HCEC 1CT (cell line): Measurements from ENCODE around the gene ST6GALNAC3.
"Not testable (repeated sequence)": the region's sequence is repeated elsewhere in the genome, so short reads cannot be mapped to it uniquely, and the experiment has no call there.

Source experiments
- DNase-seq: peaks from one replicate; pipeline ENCODE4 v3.0.0-alpha.2; 2017

The ST6GALNAC3 gene

GRCh38 chr1:76074321-76075187, at the start of gene ST6GALNAC3:
TSS of gene ST6GALNAC3 (plus strand) at chr1:76074746.
- peak; percentile 75 for DNase-seq

GRCh38 chr1:76027341-76027740, 47.2 kb upstream of the ST6GALNAC3 start:
- DNase-seq = no peak

GRCh38 chr1:76029331-76029730, 45.2 kb upstream of the ST6GALNAC3 start:
- DNase-seq = no peak

GRCh38 chr1:76031496-76031895, 43.0 kb upstream of the ST6GALNAC3 start:
- DNase-seq = no peak

GRCh38 chr1:76033800-76034475, 40.6 kb upstream of the ST6GALNAC3 start:
- DNase-seq = no peak

- peak; percentile 44 for DNase-seq
These were observed 39.5 kb upstream of the ST6GALNAC3 start for GRCh38 chr1:76035053-76035452.

GRCh38 chr1:76037324-76037723, 37.2 kb upstream of the ST6GALNAC3 start:
- no peak for DNase-seq

GRCh38 chr1:76038287-76039004, 36.1 kb upstream of the ST6GALNAC3 start:
- DNase-seq = peak; percentile 27

- DNase-seq = no peak
These were observed 28.4 kb upstream of the ST6GALNAC3 start for GRCh38 chr1:76046149-76046548.

GRCh38 chr1:76048219-76048618, 26.3 kb upstream of the ST6GALNAC3 start:
- no peak for DNase-seq

- no peak for DNase-seq
These were observed 25.6 kb upstream of the ST6GALNAC3 start for GRCh38 chr1:76048926-76049325.

GRCh38 chr1:76049498-76049897, 25.0 kb upstream of the ST6GALNAC3 start:
- DNase-seq = no peak

GRCh38 chr1:76050073-76050472, 24.5 kb upstream of the ST6GALNAC3 start:
- DNase-seq = not testable (repeated sequence)

- no peak for DNase-seq
These were observed 21.5 kb upstream of the ST6GALNAC3 start for GRCh38 chr1:76053021-76053420.

GRCh38 chr1:76054359-76054758, 20.2 kb upstream of the ST6GALNAC3 start:
- no peak for DNase-seq

GRCh38 chr1:76055987-76056386, 18.6 kb upstream of the ST6GALNAC3 start:
- no peak for DNase-seq

- no peak for DNase-seq
These were observed 15.1 kb upstream of the ST6GALNAC3 start for GRCh38 chr1:76059451-76059850.

GRCh38 chr1:76065270-76065669, 9.3 kb upstream of the ST6GALNAC3 start:
- no peak for DNase-seq

GRCh38 chr1:76066394-76066793, 8.2 kb upstream of the ST6GALNAC3 start:
- peak; percentile 75 for DNase-seq

- DNase-seq = peak; percentile 66
These were observed 6.0 kb upstream of the ST6GALNAC3 start for GRCh38 chr1:76068542-76068941.

- no peak for DNase-seq
These were observed 5.5 kb upstream of the ST6GALNAC3 start for GRCh38 chr1:76068953-76069561.

GRCh38 chr1:76070538-76070937, 4.0 kb upstream of the ST6GALNAC3 start:
- DNase-seq = peak; percentile 70

- peak; percentile 90 for DNase-seq
These were observed 1.1 kb upstream of the ST6GALNAC3 start for GRCh38 chr1:76073481-76073880.
